Suprapubic skin (tissue), 4 donors: ENCODE measurements around the gene AKAP13.

ENCODE experiments used
- POLR2A ChIP-seq, 2 donors: fragments of 450-650 bp; IDR thresholded peaks; one replicate each; pipeline ENCODE4 v1.6.1; 2017; ENCODE audit warnings: antibody characterized with exemption in 2 of 2, mild to moderate bottlenecking in 2 of 2, moderate library complexity in 2 of 2
- POLR2AphosphoS5 ChIP-seq, 3 donors: sonication (generic); formaldehyde crosslinking; IDR thresholded peaks; one replicate each; pipeline ENCODE4 v1.6.1; 2017; ENCODE audit warnings: antibody characterized with exemption in 3 of 3
- TF ChIP-seq, protein P1 (sequence below), 2 donors: fragments of 200-600 bp in 1 of 2; fragments of 450-650 bp in 1 of 2; sonication (generic) in 1 of 2; IDR thresholded peaks; one replicate each; pipeline ENCODE4 v1.5.1; 2016 to 2019; ENCODE audit warnings: antibody characterized with exemption in 2 of 2, mild to moderate bottlenecking in 1 of 2, moderate library complexity in 1 of 2

DNA sequence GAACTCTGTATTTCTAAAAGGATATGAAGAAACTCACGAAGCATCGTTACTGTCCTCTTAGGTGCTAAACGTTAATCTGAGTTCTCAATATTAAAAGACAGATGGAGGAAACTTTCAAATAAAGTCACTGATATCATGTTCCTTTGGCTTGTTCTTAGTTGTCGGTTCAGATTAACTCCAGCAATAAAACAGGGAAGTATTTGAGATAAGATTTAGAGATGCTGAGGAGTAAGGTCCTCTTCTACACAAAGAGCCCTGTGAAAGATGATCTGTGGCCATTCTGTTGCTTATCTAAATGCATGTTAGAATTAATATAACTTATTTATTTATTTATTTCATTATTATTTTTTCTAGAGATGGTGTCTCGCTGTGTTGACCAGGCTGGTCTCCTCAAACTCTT, 19.2 kb downstream of the AKAP13 start:
- TF ChIP-seq, protein P1, sequence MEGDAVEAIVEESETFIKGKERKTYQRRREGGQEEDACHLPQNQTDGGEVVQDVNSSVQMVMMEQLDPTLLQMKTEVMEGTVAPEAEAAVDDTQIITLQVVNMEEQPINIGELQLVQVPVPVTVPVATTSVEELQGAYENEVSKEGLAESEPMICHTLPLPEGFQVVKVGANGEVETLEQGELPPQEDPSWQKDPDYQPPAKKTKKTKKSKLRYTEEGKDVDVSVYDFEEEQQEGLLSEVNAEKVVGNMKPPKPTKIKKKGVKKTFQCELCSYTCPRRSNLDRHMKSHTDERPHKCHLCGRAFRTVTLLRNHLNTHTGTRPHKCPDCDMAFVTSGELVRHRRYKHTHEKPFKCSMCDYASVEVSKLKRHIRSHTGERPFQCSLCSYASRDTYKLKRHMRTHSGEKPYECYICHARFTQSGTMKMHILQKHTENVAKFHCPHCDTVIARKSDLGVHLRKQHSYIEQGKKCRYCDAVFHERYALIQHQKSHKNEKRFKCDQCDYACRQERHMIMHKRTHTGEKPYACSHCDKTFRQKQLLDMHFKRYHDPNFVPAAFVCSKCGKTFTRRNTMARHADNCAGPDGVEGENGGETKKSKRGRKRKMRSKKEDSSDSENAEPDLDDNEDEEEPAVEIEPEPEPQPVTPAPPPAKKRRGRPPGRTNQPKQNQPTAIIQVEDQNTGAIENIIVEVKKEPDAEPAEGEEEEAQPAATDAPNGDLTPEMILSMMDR (IDR thresholded peaks at IDR 0.05) = no peak
- TF ChIP-seq POLR2AphosphoS5 (IDR thresholded peaks at IDR 0.05) = no peak
- no peak for TF ChIP-seq POLR2A (IDR thresholded peaks at IDR 0.05)
